Right cardiac atrium (tissue), 5 donors: Measurements from ENCODE around the gene ZSCAN18. TPM values are rescaled to one million over a fixed set of nuclear protein-coding genes. Genes with fewer than 3 reads are reported as not detected.
A peak's percentile ranks its signal among the peaks of the same experiment; 100 is the strongest.

ENCODE experiments used
- ATAC-seq, 2 donors: fragments of 200-7000 bp; cut with Tn5 transposase; one replicate each; pipeline versions ENCODE4 v1.8.0 to v1.9.1; 2020; ENCODE audit warnings: moderate library complexity in 2 of 2, mild to moderate bottlenecking in 1 of 2
- DNase-seq, 3 donors: peaks; one replicate each; pipeline ENCODE4 v3.0.0-alpha.2; 2020
- H3K27ac ChIP-seq: one replicate; pipeline ENCODE4 v1.5.1; 2013; ENCODE audit warnings: mild to moderate bottlenecking, low read length, control low read depth, moderate library complexity
- H3K27me3 ChIP-seq: one replicate; pipeline ENCODE4 v1.6.1; 2013; ENCODE audit not compliant: control insufficient read depth, insufficient read depth
- H3K4me1 ChIP-seq: one replicate; pipeline ENCODE4 v1.6.1; 2013; ENCODE audit warnings: low read length; ENCODE audit not compliant: control insufficient read depth, insufficient read depth
- H3K4me3 ChIP-seq: one replicate; pipeline ENCODE4 v1.5.1; 2013; ENCODE audit warnings: low read length, control low read depth
- H3K9me3 ChIP-seq: one replicate; pipeline ENCODE4 v1.6.1; 2013; ENCODE audit warnings: low read length; ENCODE audit not compliant: control insufficient read depth
- WGBS: extraction: QIAGEN DNeasy Blood & Tissue Kit; methylation state at CpG from one replicate; pipeline ENCODE4 v1.1.7; 2013; 5-methylcytosine and 5-hydroxymethylcytosine counted together
- intact Hi-C, 4 donors: fragments of 100-400 bp; cut with DNase I; formaldehyde crosslinking; loops; one replicate each; pipeline versions ENCODE4 v1.11.0 to v1.14.0; 2022 to 2023
- polyA plus RNA-seq: library from polyadenylated mRNA; stranded (reverse); fragments of 200-250 nt; gene quantifications from one replicate; pipeline ENCODE4 v1.2.3, GENCODE V29; 2013
- total RNA-seq, 4 donors: library from RNA; stranded (reverse); fragmentation: NEBNext Ultra II Directional; extraction: Animal tissue kit (Norgen Biotek cat#: 25700); gene quantifications; one replicate each; pipeline ENCODE4 v1.2.1, GENCODE V29; 2021
- donor health status: healthy with polysubstance abuse.
- donor health status: DM: no; HTN: yes; CAD: no.
- donor health status: DM: no; HTN: no; CAD: no.
- donor health status: DM: no; HTN: yes; CAD: no; lungs with severe emphysema.
- donor health status: DM: yes; HTN: yes; CAD: no.

Gene ZSCAN18
- total and polyA plus RNA-seq, 5 donors, result 63.7 to 89.7 (median 85.4) TPM

GRCh38 chr19:58108546-58108817, 10.5 kb upstream of the ZSCAN18 start:
- H3K9me3 ChIP-seq, result peaks cover 15% of the 10 kb centered on the region
- H3K27me3 ChIP-seq, result no peaks in the 10 kb centered on the region
- no peak for ATAC-seq
- no peak overlapping the region for H3K4me3 ChIP-seq
- H3K27ac ChIP-seq, result no peak overlapping the region
- no peak for DNase-seq
- H3K4me1 ChIP-seq, result no peaks in the 10 kb centered on the region
- intact Hi-C loops, result no loop called here
- WGBS, result 93% methylated on average over 3 of the region's 3 CpGs

- ATAC-seq (no peak), DNase-seq (no peak)
- no peak overlapping the region for H3K27ac ChIP-seq
- WGBS, result 85% methylated on average over 7 of the region's 7 CpGs
- no peaks in the 10 kb centered on the region for H3K4me1 ChIP-seq
- intact Hi-C loops, result no loop called here
- H3K9me3 ChIP-seq, result peaks cover 15% of the 10 kb centered on the region
- no peaks in the 10 kb centered on the region for H3K27me3 ChIP-seq
- H3K4me3 ChIP-seq, result no peak overlapping the region
These were observed 9.9 kb upstream of the ZSCAN18 start for GRCh38 chr19:58107778-58108545.

- Histone ChIP-seq H3K9me3 (no peaks in the 10 kb centered on the region), H3K4me1 (peaks cover 8% of the 10 kb centered on the region), H3K27ac (peak overlapping the region; percentile 95), H3K4me3 (peak overlapping the region; percentile 88), H3K27me3 (no peaks in the 10 kb centered on the region)
- intact Hi-C loops, result no loop called here
- no peak for ATAC-seq
- no peak for DNase-seq
- WGBS, result 12% methylated on average over 2 of the region's 2 CpGs
These were observed 609 bp upstream of the ZSCAN18 start for GRCh38 chr19:58098682-58098998.

GRCh38 chr19:58097349-58097748, 682 bp downstream of the ZSCAN18 start:
- no peaks in the 10 kb centered on the region for H3K27me3 ChIP-seq
- 39% methylated on average over 8 of the region's 8 CpGs for WGBS
- intact Hi-C loops, result no loop called here
- no peaks in the 10 kb centered on the region for H3K9me3 ChIP-seq
- DNase-seq (peak in 1 of 3 donors; percentile 58), ATAC-seq (peak in 1 of 2 donors; percentile 2)
- H3K4me1 ChIP-seq, result peaks cover 8% of the 10 kb centered on the region
- H3K4me3 ChIP-seq, result peak overlapping the region; percentile 88
- H3K27ac ChIP-seq, result no peak overlapping the region

- no peak overlapping the region for H3K27ac ChIP-seq
- 84% methylated on average over 13 of the region's 13 CpGs for WGBS
- H3K27me3 ChIP-seq, result no peaks in the 10 kb centered on the region
- intact Hi-C loops, result no loop called here
- ATAC-seq, result no peak
- no peak for DNase-seq
- H3K4me3 ChIP-seq, result peak overlapping the region; percentile 88
- H3K4me1 ChIP-seq, result peaks cover 8% of the 10 kb centered on the region
- no peaks in the 10 kb centered on the region for H3K9me3 ChIP-seq
These were observed 1.1 kb downstream of the ZSCAN18 start for GRCh38 chr19:58096884-58097283.

- DNase-seq, result no peak
- 96% methylated on average over 10 of the region's 10 CpGs for WGBS
- H3K27ac ChIP-seq, result no peak overlapping the region
- no peaks in the 10 kb centered on the region for H3K27me3 ChIP-seq
- peaks cover 8% of the 10 kb centered on the region for H3K4me1 ChIP-seq
- intact Hi-C loops, result no loop called here
- no peak for ATAC-seq
- no peaks in the 10 kb centered on the region for H3K9me3 ChIP-seq
- no peak overlapping the region for H3K4me3 ChIP-seq
These were observed 2.7 kb downstream of the ZSCAN18 start for GRCh38 chr19:58095328-58095727.

- H3K27me3 ChIP-seq, result no peaks in the 10 kb centered on the region
- no peak overlapping the region for H3K27ac ChIP-seq
- DNase-seq (no peak), ATAC-seq (no peak)
- intact Hi-C loops, result no loop called here
- peaks cover 8% of the 10 kb centered on the region for H3K4me1 ChIP-seq
- WGBS, result 92% methylated on average over 7 of the region's 7 CpGs
- no peaks in the 10 kb centered on the region for H3K9me3 ChIP-seq
- H3K4me3 ChIP-seq, result no peak overlapping the region
These were observed 5.0 kb downstream of the ZSCAN18 start for GRCh38 chr19:58093071-58093470.

- Histone ChIP-seq H3K27ac (no peak overlapping the region), H3K4me1 (no peaks in the 10 kb centered on the region), H3K27me3 (no peaks in the 10 kb centered on the region), H3K4me3 (no peak overlapping the region), H3K9me3 (no peaks in the 10 kb centered on the region)
- ATAC-seq, result no peak
- intact Hi-C loops, result no loop called here
- 86% methylated on average over 11 of the region's 11 CpGs for WGBS
- no peak for DNase-seq
These were observed 6.6 kb downstream of the ZSCAN18 start for GRCh38 chr19:58091251-58091995.

- no peaks in the 10 kb centered on the region for H3K4me1 ChIP-seq
- no peak overlapping the region for H3K27ac ChIP-seq
- no peak overlapping the region for H3K4me3 ChIP-seq
- 96% methylated on average over 16 of the region's 16 CpGs for WGBS
- intact Hi-C loops, result loop anchor here in 1 of 4 donors (5.0 kb wide), 1 partner anchor 232 kb away; no protein-coding TSS in a partner anchor
- ATAC-seq (no peak), DNase-seq (no peak)
- no peaks in the 10 kb centered on the region for H3K9me3 ChIP-seq
- H3K27me3 ChIP-seq, result no peaks in the 10 kb centered on the region
These were observed 8.2 kb downstream of the ZSCAN18 start for GRCh38 chr19:58089846-58090245.

- Histone ChIP-seq H3K27me3 (no peaks in the 10 kb centered on the region), H3K4me1 (no peaks in the 10 kb centered on the region), H3K27ac (no peak overlapping the region), H3K4me3 (no peak overlapping the region), H3K9me3 (no peaks in the 10 kb centered on the region)
- 97% methylated on average over 13 of the region's 13 CpGs for WGBS
- no peak for ATAC-seq
- intact Hi-C loops, result loop anchor here in 1 of 4 donors (5.0 kb wide), 1 partner anchor 234 kb away; no protein-coding TSS in a partner anchor
- DNase-seq, result no peak
These were observed 9.4 kb downstream of the ZSCAN18 start for GRCh38 chr19:58088521-58089052.
